Measurements from ENCODE around the gene ATP5MG.
A peak's percentile ranks its signal among the peaks of the same experiment; 100 is the strongest.

ATP5MG gene

DNA sequence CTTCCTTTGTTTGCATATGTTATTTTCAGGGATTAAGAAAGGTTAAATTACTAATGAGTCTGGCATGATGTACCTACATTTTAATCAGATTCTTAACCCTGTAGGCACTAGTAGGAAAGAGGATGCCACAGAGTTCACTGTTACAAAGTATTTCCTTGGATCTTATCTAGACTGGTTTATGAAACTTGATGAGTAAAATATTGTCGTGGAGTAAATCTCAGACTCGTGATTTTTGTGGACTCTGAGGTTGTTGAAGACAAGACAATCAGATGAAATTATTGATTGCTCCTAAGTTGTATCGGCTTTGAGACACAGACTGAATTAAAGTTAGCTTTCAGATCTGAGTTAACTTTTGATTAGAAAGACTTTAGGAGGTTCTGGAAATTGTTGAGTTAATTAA is 40.9 kb downstream of the ATP5MG start:
- H3K4me3 ChIP-seq (ENCODE audit: low read length), result no peak overlapping the region; the same call in 1 of the 2 replicates
- TF ChIP-seq ZNF274 (IDR thresholded peaks at IDR 0.05; ENCODE audit: low read depth, low read length), result no peak

DNA sequence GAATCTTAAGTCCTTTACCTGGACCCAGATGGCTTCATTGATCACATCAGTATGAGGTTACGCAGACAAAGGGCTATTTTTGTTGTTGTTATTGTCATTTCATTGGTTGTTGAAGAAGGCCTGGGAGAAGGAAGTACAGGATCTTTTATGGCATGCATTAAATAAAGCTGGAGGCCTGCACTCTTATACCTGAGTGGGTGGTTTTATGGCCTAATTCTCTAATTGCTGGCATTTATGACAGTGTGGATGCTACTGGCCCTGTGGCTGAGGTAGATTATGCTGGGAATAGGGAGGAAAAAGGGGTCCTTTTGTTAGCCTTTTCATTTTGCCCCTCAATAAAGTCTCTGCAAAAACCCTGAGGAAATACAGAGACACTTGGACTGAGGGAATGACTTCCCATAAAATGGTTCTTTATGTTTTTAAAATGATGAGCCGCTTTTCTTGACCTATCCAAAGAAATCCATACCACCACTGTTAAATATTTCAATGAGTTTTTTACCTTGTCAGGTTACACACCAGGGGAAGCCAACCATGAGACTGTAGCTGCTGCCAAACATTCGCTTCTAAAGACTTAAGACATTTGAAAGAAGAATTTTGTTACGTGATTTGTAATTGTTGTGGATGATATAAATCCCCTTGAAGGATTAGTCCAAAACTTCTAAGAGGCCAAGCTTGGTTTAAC is 41.6 kb downstream of the ATP5MG start:
- TF ChIP-seq ZNF274 (IDR thresholded peaks at IDR 0.05; ENCODE audit: low read depth, low read length), result no peak
- H3K4me3 ChIP-seq (ENCODE audit: low read length), result peak overlapping the region; percentile 39

DNA sequence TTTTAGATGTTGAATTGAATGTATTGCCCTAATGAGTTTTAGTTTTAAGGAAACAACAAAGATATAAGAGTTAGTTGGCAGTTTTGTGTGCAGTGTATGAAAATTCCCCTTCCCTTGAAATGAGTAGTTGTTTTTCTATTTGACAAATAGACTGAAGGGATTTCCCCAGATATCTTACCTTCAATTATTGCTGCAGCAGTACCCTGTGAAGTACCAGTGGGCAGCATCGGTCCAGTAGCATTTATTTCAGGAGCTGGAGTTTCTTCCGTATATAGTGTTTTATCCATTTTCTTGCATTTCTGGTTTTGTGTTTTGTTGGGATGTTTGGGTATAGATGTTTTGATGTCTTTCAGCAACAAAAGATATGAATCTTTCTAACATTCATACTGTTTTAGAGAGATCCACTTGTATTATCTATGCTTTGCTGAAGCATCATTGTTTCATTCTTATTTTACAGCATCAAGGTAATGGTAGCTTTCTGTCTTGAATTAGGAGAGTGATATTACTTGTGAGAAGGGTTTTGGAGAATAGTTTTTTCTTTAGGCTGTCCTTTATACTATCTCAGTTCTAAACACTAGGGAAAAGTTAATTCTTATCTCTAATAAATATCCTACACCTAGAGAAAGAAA is 42.3 kb downstream of the ATP5MG start:
- TF ChIP-seq ZNF274 (IDR thresholded peaks at IDR 0.05; ENCODE audit: low read depth, low read length), result no peak
- H3K4me3 ChIP-seq (ENCODE audit: low read length), result no peak overlapping the region; the same call in 1 of the 2 replicates

DNA sequence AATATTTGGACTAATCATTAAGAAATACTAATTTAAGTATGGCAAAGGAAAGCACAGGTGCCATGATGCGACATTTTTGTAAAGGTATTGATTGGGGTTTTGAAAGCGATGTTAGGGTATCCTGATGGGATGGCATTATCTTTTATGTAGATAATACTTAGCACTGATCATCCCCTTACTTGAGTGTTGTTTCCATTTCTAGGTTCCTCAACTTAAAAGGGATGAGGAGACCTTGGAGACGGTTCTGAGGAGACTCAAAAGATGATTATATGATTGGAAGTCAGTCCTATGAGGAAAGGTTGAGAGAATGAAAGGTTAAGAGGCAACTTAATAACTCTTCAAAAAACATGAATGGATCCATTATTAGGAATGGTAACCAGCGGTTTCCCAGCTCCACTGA is 46.0 kb downstream of the ATP5MG start:
- no peak for TF ChIP-seq ZNF274 (IDR thresholded peaks at IDR 0.05; ENCODE audit: low read depth, low read length)
- no peak overlapping the region; the same call in 1 of the 2 replicates for H3K4me3 ChIP-seq (ENCODE audit: low read length)

DNA sequence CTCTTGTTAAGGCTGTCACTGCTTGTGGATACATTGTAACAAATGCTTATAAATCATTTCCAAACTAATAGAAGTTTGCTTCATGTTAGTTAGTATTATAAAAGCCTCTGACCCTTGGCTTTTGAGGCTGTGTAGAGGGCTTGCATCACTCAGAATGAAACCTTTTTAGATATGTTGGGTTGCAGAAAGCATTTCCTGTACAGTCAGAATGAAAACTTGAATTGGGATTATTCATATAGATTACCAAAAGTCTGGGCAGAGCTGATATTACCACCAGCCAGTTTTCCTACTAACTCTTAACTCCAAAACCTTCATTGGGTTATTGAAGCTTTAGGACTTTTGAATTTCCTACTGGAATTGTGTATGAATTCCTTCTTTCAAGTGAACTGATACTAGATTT is 46.9 kb downstream of the ATP5MG start:
- no peak overlapping the region; the same call in 1 of the 2 replicates for H3K4me3 ChIP-seq (ENCODE audit: low read length)
- TF ChIP-seq ZNF274 (IDR thresholded peaks at IDR 0.05; ENCODE audit: low read depth, low read length), result no peak

DNA sequence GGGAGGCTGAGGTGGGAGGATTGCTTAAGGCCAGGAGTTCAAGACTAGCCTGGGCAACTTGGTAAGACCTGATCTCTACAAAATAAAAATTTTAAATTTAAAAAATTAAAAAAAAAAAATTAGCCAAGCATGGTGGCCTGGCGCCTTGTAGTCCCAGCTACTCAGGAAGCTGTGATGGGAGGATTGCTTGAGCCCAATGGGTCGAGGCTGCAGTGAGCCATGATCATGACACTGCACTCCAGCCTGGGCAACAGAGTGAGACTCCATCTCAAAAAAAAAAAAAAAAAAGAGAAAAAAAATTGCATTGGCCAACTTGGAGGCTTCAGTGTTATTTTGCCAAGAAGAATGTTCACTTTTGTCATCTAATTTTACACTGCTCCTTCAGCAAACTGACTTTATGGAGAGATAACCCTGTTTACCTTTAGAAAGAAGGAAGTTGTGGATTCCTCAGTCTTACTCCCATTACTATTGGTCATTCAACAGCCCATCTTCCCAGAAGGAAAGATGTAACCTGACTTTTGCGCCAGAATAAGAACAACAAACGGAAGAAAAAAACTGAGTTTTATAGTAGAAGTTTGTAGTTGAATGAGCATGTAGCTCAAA is 48.0 kb downstream of the ATP5MG start:
- TF ChIP-seq ZNF274 (IDR thresholded peaks at IDR 0.05; ENCODE audit: low read depth, low read length), result no peak

DNA sequence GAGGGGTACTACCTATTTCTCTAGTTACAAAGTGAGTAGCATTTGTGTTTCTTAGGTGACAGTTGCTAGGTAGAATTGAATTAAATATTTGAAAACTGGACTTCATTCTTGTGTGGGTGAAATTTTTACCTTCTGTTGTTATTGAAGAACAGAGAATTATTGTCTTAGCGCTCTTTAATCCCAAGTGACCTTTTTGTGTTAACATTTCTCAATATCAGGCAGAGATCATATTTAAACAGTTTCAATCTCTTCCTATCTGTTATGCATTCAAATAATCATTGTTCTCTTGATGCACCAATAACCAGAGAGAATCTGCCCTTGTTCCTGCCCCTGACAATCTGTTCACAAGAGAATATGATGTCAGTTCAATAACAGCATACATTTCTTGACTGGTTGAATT is 49.0 kb downstream of the ATP5MG start:
- no peak for TF ChIP-seq ZNF274 (IDR thresholded peaks at IDR 0.05; ENCODE audit: low read depth, low read length)
- no peak overlapping the region for H3K4me3 ChIP-seq (ENCODE audit: low read length)

More for the DNA sequence above, 48.0 kb downstream of the ATP5MG start:
- no peak overlapping the region for H3K4me3 ChIP-seq (ENCODE audit: low read length)
